ENCODE data around the gene TMEM273. TPM values are rescaled to one million over a fixed set of nuclear protein-coding genes. Genes with fewer than 3 reads are reported as not detected.

TMEM273 gene
- total and polyA plus RNA-seq, 2 of the 4 experiments (the other 2 are of a cell fraction) = not detected

GRCh38 chr10:49163741-49164140, 24.4 kb downstream of the TMEM273 start:
- intact Hi-C loops (cut with micrococcal nuclease) (loop anchor here (1.0 to 10.0 kb wide), 3 partner anchors 182 to 506 kb away; no protein-coding TSS in a partner anchor), dilution Hi-C loops (cut with HindIII; ENCODE audit: low sequenced_read_pairs, unreplicated experiment) (no loop called here), in situ Hi-C loops (cut with MboI; ENCODE audit: low sequenced_read_pairs) (no loop called here)
- Histone ChIP-seq H2AK5ac (ENCODE audit: low read depth, low read length) (peak overlapping the region; percentile 85), H4K91ac (ENCODE audit: insufficient read depth, low read depth, low read length) (peak overlapping the region; percentile 26; the same call in 1 of the 2 replicates), H2BK20ac (ENCODE audit: low read depth, low read length) (peak overlapping the region; percentile 84), H3K9me1 (ENCODE audit: insufficient read depth, low read length) (peaks cover 17% of the 10 kb centered on the region), H3K4me3 (ENCODE audit: insufficient read depth, low read depth, low read length) (no peak overlapping the region), H3K4ac (ENCODE audit: low read depth, low read length) (peak overlapping the region; percentile 66), H4K8ac (ENCODE audit: low read depth in 2 of 2, low read length in 2 of 2) (peak overlapping the region in 1 of 2 experiments; percentile 53; a peak in 1 of 4 replicates), H2BK120ac (ENCODE audit: low read depth, low read length) (peak overlapping the region; percentile 80), H3K9me3 (ENCODE audit: control insufficient read depth, insufficient read depth, low read length) (no peaks in the 10 kb centered on the region), H3K9ac (ENCODE audit: low read depth, low read length) (no peak overlapping the region), H2AK9ac (replicated peaks; ENCODE audit: low read depth, low read length, poor library complexity) (peak overlapping the region; percentile 80), H2AFZ (replicated peaks; ENCODE audit: low read length, poor library complexity) (peak overlapping the region; percentile 40), H4K20me1 (ENCODE audit: insufficient read depth, low read length) (no peaks in the 10 kb centered on the region), H3K36me3 (ENCODE audit: control insufficient read depth, insufficient read depth, low read length) (no peaks in the 10 kb centered on the region), H2BK15ac (ENCODE audit: low read depth, low read length) (peak overlapping the region; percentile 62; the same call in 2 of the 3 replicates), H3K14ac (replicated peaks; ENCODE audit: low read depth, low read length) (peak overlapping the region; percentile 88), H3K79me1 (ENCODE audit: low read depth in 1 of 2, low read length in 2 of 2) (no peaks in the 10 kb centered on the region), H3K23ac (ENCODE audit: low read depth, low read length) (peak overlapping the region; percentile 37; the same call in 1 of the 2 replicates), H2BK5ac (ENCODE audit: low read depth, low read length, poor library complexity, severe bottlenecking) (peak overlapping the region; percentile 14), H3K4me2 (ENCODE audit: low read depth, low read length) (no peak overlapping the region), H3K27me3 (ENCODE audit: control insufficient read depth, insufficient read depth, low read length) (no peaks in the 10 kb centered on the region), H3K18ac (ENCODE audit: low read depth, low read length) (peak overlapping the region; percentile 25; the same call in 1 of the 2 replicates), H4K5ac (ENCODE audit: low read depth, low read length) (no peak overlapping the region), H3K27ac (ENCODE audit: insufficient read depth, low read length) (no peak overlapping the region), H3K56ac (ENCODE audit: extremely low read depth, insufficient read depth, low read length) (no peak overlapping the region), H3K4me1 (ENCODE audit: control insufficient read depth, insufficient read depth, low read length) (peaks cover 13% of the 10 kb centered on the region)
- TF ChIP-seq RAD21 (IDR thresholded peaks at IDR 0.05; ENCODE audit: low read length) (no peak), MAFK (IDR thresholded peaks at IDR 0.05; ENCODE audit: low read depth, low read length) (no peak), FOS (IDR thresholded peaks at IDR 0.05; ENCODE audit: low read depth, low read length) (peak; percentile 92), MAZ (IDR thresholded peaks at IDR 0.05; ENCODE audit: borderline replicate concordance, low read depth, low read length) (no peak), CEBPB (IDR thresholded peaks at IDR 0.05; ENCODE audit: low read depth, low read length) (no peak), NFE2L2 (IDR thresholded peaks at IDR 0.05; ENCODE audit: low read depth, low read length) (peak; percentile 22; the same call in 1 of the 2 replicates), SMC3 (IDR thresholded peaks at IDR 0.05; ENCODE audit: low read depth, low read length) (no peak), CTCF (conservative IDR thresholded peaks at IDR 0.05; ENCODE audit: low read depth, low read length) (no peak), CHD1 (IDR thresholded peaks at IDR 0.05; ENCODE audit: low read depth, low read length) (no peak), RCOR1 (IDR thresholded peaks at IDR 0.05; ENCODE audit: insufficient replicate concordance, low read length) (no peak), USF2 (IDR thresholded peaks at IDR 0.05; ENCODE audit: low read depth, low read length) (peak; percentile 3; the same call in 1 of the 2 replicates), ELK1 (IDR thresholded peaks at IDR 0.05; ENCODE audit: borderline replicate concordance, low read depth, low read length) (no peak), POLR2A (IDR thresholded peaks at IDR 0.05; ENCODE audit: low read depth, low read length) (no peak), MXI1 (IDR thresholded peaks at IDR 0.05; ENCODE audit: borderline replicate concordance, low read depth, low read length) (no peak), BHLHE40 (IDR thresholded peaks at IDR 0.05; ENCODE audit: low read depth, low read length) (peak; percentile 64; the same call in 1 of the 2 replicates)
- ChIA-PET CTCF (interaction anchor here (0.9 to 1.1 kb wide), 5 partner anchors 11 to 188 kb away, joined by 3 to 5 read pairs (median 4); no protein-coding TSS in a partner anchor), POLR2A (ENCODE audit: unreplicated experiment) (no interaction called here)
- no TSS peak for BruUV-seq (replicated peaks)
- DNase-seq (peak; percentile 96), ATAC-seq (ENCODE audit: low read depth) (peak; percentile 61; the same call in 1 of the 2 replicates)
- WGBS, 2 experiments (ENCODE audit: extremely low coverage in 2 of 2, insufficient read length in 1 of 2) = no CpG with 5 or more reads among the region's 4 CpGs
